T-helper 17 cell (primary cell): Measurements from ENCODE around the gene ERMP1. TPM values are rescaled to one million over a fixed set of nuclear protein-coding genes. Genes with fewer than 3 reads are reported as not detected.
"Not testable (repeated sequence)": the region's sequence is repeated elsewhere in the genome, so short reads cannot be mapped to it uniquely, and the experiment has no call there.

Source experiments
- ATAC-seq: fragments of 150-1000 bp; cut with Tn5 transposase; 2 replicates; pipeline ENCODE4 v1.10.0; 2021; ENCODE audit warnings: mild to moderate bottlenecking, moderate library complexity
- DNase-seq, 3 donors: peaks; one replicate each; pipeline versions ENCODE4 v3.0.0 to v3.0.0-alpha.2; 2020 to 2021
- H3K9me3 ChIP-seq: one replicate; pipeline ENCODE4 v1.7.0; 2013; ENCODE audit warnings: low read length, mild to moderate bottlenecking; ENCODE audit not compliant: control insufficient read depth, poor library complexity, severe bottlenecking
- H3K27ac Mint-ChIP-seq: one replicate; pipeline ENCODE4 v1.8.0; 2022; ENCODE audit warnings: mild to moderate bottlenecking, moderate library complexity, mixed read lengths
- H3K27me3 Mint-ChIP-seq: one replicate; pipeline ENCODE4 v1.8.0; 2022; ENCODE audit warnings: mixed read lengths
- H3K36me3 Mint-ChIP-seq: one replicate; pipeline ENCODE4 v1.8.0; 2022; ENCODE audit warnings: low read depth, mixed read lengths
- H3K4me1 Mint-ChIP-seq: one replicate; pipeline ENCODE4 v1.8.0; 2022; ENCODE audit warnings: mild to moderate bottlenecking, mixed read lengths
- H3K4me3 Mint-ChIP-seq: one replicate; pipeline ENCODE4 v1.8.0; 2022; ENCODE audit warnings: mild to moderate bottlenecking, moderate library complexity, mixed read lengths
- total RNA-seq, 4 donors: library from RNA in 2 of 4; stranded (reverse) in 2 of 4; gene quantifications; one replicate each; pipeline ENCODE4 v1.2.3 and lab custom pipeline; 2022 to 2026

ERMP1 gene
- total RNA-seq, 2 donors from 2014 or later, result 10.5 to 11.3 TPM

DNA sequence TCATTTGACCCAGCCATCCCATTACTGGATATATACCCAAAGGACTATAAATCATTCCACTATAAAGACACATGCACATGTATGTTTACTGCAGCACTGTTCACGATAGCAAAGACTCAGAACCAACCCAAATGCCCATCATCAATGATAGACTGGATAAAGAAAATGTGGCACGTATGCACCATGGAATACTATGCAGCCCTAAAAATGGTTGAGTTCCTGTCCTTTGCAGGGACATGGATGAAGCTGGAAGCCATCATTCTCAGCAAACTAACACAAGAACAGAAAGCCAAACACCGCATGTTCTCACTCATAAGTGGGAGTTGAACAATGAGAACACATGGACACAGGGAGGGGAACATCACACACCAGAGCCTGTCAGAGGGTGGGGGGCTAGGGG lies 49.5 kb downstream of the ERMP1 start:
- peaks cover 23% of the 10 kb centered on the region for H3K36me3 Mint-ChIP-seq
- H3K27ac Mint-ChIP-seq, H3K27me3 Mint-ChIP-seq, H3K4me3 Mint-ChIP-seq, H3K9me3 ChIP-seq, ATAC-seq, DNase-seq, H3K4me1 Mint-ChIP-seq: not testable (repeated sequence)

DNA sequence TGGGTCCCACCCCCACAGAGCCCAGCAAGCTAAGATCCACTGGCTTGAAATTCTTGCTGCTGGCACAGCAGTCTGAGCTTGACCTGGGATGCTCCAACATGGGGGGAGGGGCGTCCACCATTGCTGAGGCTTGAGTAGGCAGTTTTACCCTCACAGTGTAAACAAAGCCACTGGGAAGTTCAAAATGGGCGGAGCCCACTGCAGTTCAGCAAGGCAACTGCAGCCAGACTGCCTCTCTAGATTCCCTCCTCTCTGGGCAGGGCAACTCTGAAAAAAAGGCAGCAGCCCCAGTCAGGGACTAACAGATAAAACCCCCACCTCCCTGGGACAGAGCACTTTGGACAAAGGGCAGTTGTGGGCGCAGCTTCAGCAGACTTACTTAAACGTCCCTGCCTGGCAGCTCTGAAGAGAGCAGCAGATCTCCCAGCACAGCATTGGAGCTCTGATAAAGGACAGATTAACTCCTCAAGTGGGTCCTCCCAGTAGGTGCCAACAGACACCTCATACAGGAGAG lies 53.2 kb downstream of the ERMP1 start:
- not testable (repeated sequence) for H3K27me3 Mint-ChIP-seq, H3K4me3 Mint-ChIP-seq, ATAC-seq, H3K9me3 ChIP-seq, H3K4me1 Mint-ChIP-seq, H3K27ac Mint-ChIP-seq, DNase-seq
- peaks cover 20% of the 10 kb centered on the region for H3K36me3 Mint-ChIP-seq

DNA sequence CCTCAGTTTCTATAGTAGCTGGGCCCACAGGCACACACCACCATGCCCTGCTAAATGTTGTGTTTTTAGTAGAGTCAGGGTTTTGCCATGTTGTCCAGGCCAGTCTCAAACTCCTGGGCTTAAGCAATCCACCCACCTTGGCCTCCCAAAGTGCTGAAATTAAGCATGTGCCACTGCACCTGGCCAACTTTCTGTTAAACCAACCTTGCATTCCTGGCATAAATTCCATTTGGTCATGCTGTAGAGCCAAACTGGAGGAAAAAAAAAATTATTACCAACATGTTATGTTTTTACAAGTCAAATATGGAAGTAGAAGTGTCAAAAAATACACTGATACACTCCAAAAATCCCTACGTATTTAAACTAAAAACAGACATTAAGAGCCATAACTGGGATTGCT lies 54.1 kb downstream of the ERMP1 start:
- H3K4me1 Mint-ChIP-seq, result peaks cover 2% of the 10 kb centered on the region
- H3K27me3 Mint-ChIP-seq, result no peaks in the 10 kb centered on the region
- no peak overlapping the region for H3K27ac Mint-ChIP-seq
- H3K4me3 Mint-ChIP-seq, result no peak overlapping the region
- peaks cover 5% of the 10 kb centered on the region for H3K9me3 ChIP-seq
- no peak for DNase-seq
- no peak for ATAC-seq
- H3K36me3 Mint-ChIP-seq, result peaks cover 22% of the 10 kb centered on the region

DNA sequence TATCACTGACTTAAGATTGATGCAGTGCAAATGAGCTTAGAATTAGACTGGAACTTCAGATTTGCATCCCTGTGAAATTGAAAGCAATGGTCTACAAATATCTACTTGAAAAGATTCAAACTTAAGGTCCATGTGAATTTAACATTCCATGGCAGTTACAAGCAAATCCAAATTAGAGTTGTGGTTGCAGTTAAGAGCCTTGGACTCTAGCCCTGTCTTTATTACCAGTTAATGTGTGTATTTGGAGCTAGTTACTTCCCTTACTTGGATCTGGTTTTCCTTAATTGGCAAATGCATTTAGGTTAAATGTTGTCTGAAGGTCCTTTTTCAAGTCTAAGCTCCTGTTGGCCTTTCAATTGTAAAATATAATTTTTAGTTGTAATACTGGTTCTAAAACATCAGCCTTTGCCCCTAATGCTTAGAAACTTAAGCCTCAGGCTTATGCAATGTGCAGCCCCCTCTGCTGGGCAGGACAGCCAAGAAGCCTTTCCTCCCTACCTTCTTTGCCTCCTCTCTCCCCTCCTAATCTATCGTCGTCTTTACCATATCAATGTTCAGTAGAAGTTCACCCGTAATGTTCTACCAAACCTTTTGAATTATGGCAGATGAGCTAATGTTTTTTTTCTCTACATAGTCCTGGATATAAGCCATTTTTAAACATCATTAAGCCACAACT lies 59.5 kb downstream of the ERMP1 start:
- H3K27ac Mint-ChIP-seq, result peak overlapping the region; percentile 75
- H3K9me3 ChIP-seq, result peaks cover under 1% of the 10 kb centered on the region
- no peak for ATAC-seq
- no peak for DNase-seq
- peaks cover 15% of the 10 kb centered on the region for H3K36me3 Mint-ChIP-seq
- peaks cover 8% of the 10 kb centered on the region for H3K4me1 Mint-ChIP-seq
- no peak overlapping the region for H3K4me3 Mint-ChIP-seq
- no peaks in the 10 kb centered on the region for H3K27me3 Mint-ChIP-seq

DNA sequence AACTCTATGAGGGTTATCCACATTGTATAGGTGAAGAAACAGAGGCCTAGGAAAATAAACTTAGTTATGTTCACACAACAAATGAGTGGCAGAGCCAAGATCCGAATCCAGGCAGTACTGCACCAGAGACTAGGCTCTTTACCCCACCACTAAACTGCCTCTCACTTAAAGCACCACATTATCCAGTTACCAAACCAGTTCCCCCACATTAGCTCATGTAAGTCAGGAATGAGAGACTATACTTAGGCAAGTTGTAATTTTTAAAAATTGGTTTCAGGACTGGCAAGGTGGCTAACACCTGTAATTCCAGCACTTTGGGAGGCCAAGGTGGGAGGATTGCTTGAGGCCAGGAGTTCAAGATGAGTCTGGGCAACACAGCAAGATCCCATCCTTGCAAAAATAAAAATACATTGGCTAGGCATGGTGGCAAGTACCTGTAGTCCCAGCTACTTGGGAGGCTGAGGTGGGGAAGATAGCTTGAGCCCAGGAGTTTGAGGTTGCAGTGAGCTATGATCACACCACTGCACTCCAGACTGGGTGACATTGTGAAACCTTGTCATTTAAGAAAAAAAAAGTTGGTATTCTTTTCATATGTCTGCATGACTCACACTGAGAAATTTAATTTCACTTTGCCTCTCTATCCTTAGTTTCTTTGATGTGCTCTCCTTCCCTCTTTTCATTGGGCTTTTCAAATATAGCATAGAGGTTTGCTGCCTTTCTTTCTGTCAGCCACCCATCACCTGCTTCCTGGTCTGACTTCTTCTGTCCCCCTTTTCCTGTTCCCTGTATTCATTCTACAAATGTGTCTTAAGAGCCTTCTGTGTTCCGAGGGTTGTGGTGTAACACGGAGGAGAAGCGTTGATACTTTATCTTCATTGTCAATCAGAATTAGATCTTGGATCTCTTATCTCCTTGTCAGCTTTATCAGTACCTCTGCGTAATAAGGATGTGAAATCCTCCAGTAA lies 64.7 kb downstream of the ERMP1 start:
- Mint-ChIP-seq H3K27me3 (no peaks in the 10 kb centered on the region), H3K36me3 (peaks cover 20% of the 10 kb centered on the region), H3K4me1 (peaks cover 11% of the 10 kb centered on the region), H3K27ac (peak overlapping the region; percentile 24), H3K4me3 (peak overlapping the region; percentile 47)
- ATAC-seq (peak; percentile 32), DNase-seq (no peak)
- no peaks in the 10 kb centered on the region for H3K9me3 ChIP-seq

DNA sequence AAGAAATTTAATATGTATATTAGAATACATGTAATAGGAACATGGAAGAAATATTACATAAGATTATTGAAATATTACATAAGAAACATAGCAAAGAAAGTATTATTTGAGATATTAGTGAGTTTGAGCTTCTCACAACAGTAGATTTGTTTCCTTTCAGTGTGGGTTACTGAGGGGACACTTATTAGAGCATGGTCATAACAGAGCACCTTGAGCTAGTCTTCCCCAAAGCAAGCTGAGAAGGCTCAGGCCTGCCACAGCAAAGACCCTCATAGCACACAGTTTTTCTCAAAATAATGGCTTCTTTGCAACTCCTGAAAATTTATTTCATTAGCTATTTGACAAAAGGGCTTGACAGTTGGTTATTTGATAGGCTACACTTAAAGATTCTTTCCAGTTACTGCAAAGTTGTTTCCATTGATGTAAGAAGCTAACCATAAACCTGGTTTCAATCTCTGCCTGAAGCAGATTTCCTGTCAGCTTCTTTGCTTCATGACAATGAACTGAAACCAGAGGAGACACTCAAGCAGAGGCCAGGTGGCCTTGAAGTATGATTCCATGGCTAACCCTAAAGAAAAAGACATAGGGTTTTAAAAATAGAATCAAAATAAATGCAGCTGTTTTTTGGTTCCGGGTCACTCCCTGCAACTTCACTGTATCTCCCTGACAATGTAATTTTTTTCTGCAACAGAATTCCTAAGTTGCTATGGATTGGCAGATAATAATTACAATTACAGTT lies 68.6 kb downstream of the ERMP1 start:
- H3K27me3 Mint-ChIP-seq, result no peaks in the 10 kb centered on the region
- ATAC-seq (no peak), DNase-seq (no peak)
- peaks cover 18% of the 10 kb centered on the region for H3K4me1 Mint-ChIP-seq
- H3K36me3 Mint-ChIP-seq, result peaks cover 24% of the 10 kb centered on the region
- no peak overlapping the region for H3K4me3 Mint-ChIP-seq
- H3K27ac Mint-ChIP-seq, result no peak overlapping the region
- H3K9me3 ChIP-seq, result no peaks in the 10 kb centered on the region

DNA sequence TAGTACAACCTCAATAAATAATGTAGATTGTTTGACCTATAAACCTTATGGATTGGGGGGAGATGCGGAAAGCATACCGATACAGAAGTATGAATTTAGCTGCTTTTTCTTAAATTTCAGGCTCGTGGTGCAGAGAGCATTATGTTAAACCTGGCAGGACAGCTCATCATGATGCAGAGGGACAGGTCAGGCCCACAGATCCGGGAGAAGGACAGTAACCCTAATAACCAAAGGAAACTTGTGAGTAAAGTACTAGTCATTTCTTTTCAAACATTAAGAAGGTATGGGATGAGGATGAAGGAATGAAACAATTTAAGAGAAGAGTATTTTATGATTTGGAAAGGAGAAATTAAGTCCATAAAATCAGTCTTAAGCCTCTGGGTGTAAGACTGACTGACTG lies 70.5 kb downstream of the ERMP1 start:
- no peaks in the 10 kb centered on the region for H3K9me3 ChIP-seq
- peak overlapping the region; percentile 12 for H3K27ac Mint-ChIP-seq
- H3K4me3 Mint-ChIP-seq, result no peak overlapping the region
- H3K36me3 Mint-ChIP-seq, result peaks cover 23% of the 10 kb centered on the region
- H3K4me1 Mint-ChIP-seq, result peaks cover 10% of the 10 kb centered on the region
- no peak for DNase-seq
- no peaks in the 10 kb centered on the region for H3K27me3 Mint-ChIP-seq
- ATAC-seq, result no peak

DNA sequence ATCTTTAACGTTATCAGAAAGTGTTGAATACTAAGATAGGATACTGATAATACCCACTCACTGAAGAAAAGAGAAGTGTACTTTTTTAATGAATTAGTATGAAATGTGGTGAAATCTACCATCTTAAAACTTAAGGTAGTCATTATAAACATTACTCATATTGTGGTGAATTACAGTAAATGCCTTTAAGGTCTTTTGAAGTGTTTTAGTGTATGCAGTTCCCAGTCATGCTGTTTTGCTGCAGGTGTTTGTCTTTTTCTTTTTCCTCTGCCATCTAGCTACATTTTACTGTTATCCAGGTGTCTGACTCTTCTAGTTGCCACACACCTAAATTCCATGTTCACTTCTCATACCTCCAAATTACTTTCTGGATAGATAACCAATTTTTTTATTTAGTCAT lies 72.6 kb downstream of the ERMP1 start:
- ATAC-seq, result no peak
- peak overlapping the region; percentile 57 for H3K27ac Mint-ChIP-seq
- H3K36me3 Mint-ChIP-seq, result peaks cover 18% of the 10 kb centered on the region
- no peak for DNase-seq
- no peaks in the 10 kb centered on the region for H3K9me3 ChIP-seq
- H3K27me3 Mint-ChIP-seq, result no peaks in the 10 kb centered on the region
- peaks cover 13% of the 10 kb centered on the region for H3K4me1 Mint-ChIP-seq
- no peak overlapping the region for H3K4me3 Mint-ChIP-seq

DNA sequence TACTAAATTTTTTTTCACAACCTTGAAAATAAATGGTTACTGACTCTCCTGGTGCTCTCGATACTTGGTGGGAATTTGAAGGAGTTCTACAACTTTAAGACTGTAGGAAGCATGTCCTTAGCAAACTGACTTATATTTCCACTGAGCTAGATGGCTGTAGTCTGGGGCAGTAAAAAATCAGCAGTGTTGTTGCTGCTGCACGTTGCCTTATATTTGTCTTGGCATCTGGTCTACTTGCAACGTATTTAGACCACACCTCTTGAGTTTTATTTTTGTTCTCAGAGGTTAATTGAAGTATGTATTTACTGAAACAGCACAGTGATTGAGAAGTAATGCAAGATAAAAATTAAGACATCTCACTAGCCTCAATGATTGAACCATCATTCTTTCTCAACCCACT lies 76.3 kb downstream of the ERMP1 start:
- Mint-ChIP-seq H3K36me3 (peaks cover 5% of the 10 kb centered on the region), H3K4me1 (peaks cover 6% of the 10 kb centered on the region), H3K27ac (no peak overlapping the region), H3K27me3 (no peaks in the 10 kb centered on the region), H3K4me3 (no peak overlapping the region)
- no peaks in the 10 kb centered on the region for H3K9me3 ChIP-seq
- ATAC-seq (no peak), DNase-seq (no peak)

DNA sequence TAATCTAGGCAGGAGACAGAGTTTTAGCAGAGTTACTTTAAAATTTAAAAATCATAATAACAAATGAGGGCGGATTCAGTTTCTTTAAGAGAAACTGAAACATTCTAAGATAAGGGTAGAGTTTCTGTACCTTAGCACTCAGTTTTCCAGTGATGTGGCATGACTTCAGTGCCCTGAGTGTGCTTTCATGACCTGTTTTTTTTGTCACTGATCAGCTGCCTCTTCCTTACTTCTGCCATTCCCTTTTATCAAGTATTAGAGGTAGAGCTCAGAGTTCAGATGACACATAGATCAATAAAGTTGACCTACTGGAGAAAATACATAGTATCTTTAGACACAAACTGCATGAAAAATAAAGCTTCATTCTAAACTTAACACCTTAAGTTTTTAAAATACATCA lies 82.3 kb downstream of the ERMP1 start:
- Mint-ChIP-seq H3K27ac (no peak overlapping the region), H3K36me3 (peaks cover 3% of the 10 kb centered on the region), H3K27me3 (no peaks in the 10 kb centered on the region), H3K4me1 (peaks cover 3% of the 10 kb centered on the region), H3K4me3 (no peak overlapping the region)
- ATAC-seq, result no peak
- no peaks in the 10 kb centered on the region for H3K9me3 ChIP-seq
- DNase-seq, result no peak

DNA sequence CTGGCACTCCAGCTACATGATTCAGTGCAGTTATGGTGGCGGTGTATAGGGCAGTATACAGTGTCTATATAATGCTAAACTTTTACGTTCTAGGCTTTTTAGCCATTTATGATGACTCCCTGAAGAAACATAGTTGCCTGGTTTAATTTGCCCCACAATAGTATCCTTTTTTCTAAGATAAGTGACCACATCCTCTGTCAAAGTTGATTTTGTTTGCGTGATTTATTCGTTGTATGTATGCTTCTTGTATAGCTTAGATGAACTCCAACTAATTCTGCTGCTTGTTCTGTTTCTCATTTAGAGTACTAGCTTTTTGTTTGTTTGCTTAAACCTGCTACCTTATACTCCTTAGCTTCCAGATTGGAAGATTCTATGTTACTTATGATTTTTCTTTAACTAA lies 83.6 kb downstream of the ERMP1 start:
- ATAC-seq, result no peak
- peaks cover 3% of the 10 kb centered on the region for H3K4me1 Mint-ChIP-seq
- H3K4me3 Mint-ChIP-seq, result no peak overlapping the region
- H3K36me3 Mint-ChIP-seq, result peaks cover 3% of the 10 kb centered on the region
- H3K27ac Mint-ChIP-seq, result no peak overlapping the region
- no peaks in the 10 kb centered on the region for H3K27me3 Mint-ChIP-seq
- no peaks in the 10 kb centered on the region for H3K9me3 ChIP-seq
- no peak for DNase-seq

DNA sequence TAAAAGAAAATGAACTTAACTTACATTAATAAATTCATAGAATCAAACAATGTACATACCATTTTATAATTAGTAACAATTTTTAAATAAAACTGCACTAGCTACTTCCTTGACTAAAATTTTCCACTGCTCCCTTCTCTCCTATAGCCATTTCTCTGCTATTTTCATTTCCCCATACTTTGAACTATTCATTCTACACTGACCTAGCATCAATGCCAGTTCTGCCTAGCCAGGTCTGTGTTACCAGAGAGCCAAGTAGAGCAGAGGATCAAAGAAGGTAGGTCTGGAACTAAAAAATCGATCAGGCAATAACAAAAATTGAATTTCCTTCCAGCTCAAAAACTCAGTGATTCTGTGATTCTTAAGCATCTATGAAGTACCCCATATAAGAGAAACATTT lies 84.5 kb downstream of the ERMP1 start:
- H3K36me3 Mint-ChIP-seq, result peaks cover 3% of the 10 kb centered on the region
- H3K9me3 ChIP-seq, result no peaks in the 10 kb centered on the region
- DNase-seq, result no peak
- no peak for ATAC-seq
- no peaks in the 10 kb centered on the region for H3K27me3 Mint-ChIP-seq
- peaks cover 3% of the 10 kb centered on the region for H3K4me1 Mint-ChIP-seq
- H3K4me3 Mint-ChIP-seq, result no peak overlapping the region
- H3K27ac Mint-ChIP-seq, result no peak overlapping the region

DNA sequence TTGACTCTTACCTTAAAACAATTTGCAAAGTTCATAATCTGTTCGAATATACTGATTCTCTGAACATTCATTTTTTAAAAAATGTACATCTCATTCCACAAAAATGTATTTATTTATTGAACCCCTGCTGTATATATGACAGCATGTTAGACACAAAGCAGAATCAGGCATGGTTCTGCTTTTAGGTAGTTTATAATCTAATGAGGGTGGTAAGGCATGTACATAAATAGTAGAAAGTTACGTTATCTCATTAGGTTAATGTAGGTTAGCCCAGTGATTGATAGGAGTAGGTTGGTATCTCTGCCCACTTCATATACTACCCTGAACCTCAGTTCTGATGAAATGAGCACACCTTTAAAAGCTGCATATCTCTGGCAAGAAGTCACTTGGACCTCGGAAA lies 89.8 kb downstream of the ERMP1 start:
- H3K4me3 Mint-ChIP-seq, result no peak overlapping the region
- peaks cover 7% of the 10 kb centered on the region for H3K36me3 Mint-ChIP-seq
- H3K27ac Mint-ChIP-seq, result no peak overlapping the region
- DNase-seq, result no peak
- H3K4me1 Mint-ChIP-seq, result peaks cover 3% of the 10 kb centered on the region
- no peak for ATAC-seq
- H3K27me3 Mint-ChIP-seq, result no peaks in the 10 kb centered on the region
- H3K9me3 ChIP-seq, result no peaks in the 10 kb centered on the region
